Activated naive CD4-positive, alpha-beta T cell treated with anti-CD3 and anti-CD28 coated beads, Interleukin-2, amount 50 U/mL, for 16 hours (primary cell): ENCODE results near the gene PPP6R3.
A peak's percentile ranks its signal among the peaks of the same experiment; 100 is the strongest.
"Not testable (repeated sequence)": the region's sequence is repeated elsewhere in the genome, so short reads cannot be mapped to it uniquely, and the experiment has no call there.

Experiments used
- DNase-seq: peaks from one replicate; pipeline ENCODE4 v3.0.0-alpha.2; 2020

Gene PPP6R3

GRCh38 chr11:68457898-68458249 lies 2.7 kb upstream of the PPP6R3 start:
- DNase-seq: no peak

GRCh38 chr11:68458340-68458739 lies 2.2 kb upstream of the PPP6R3 start:
- DNase-seq: not testable (repeated sequence)

- DNase-seq: peak; percentile 96
These were observed 439 bp upstream of the PPP6R3 start for GRCh38 chr11:68459886-68460740.

- DNase-seq: no peak
These were observed 994 bp downstream of the PPP6R3 start for GRCh38 chr11:68461575-68461917.

GRCh38 chr11:68463714-68464113 lies 3.2 kb downstream of the PPP6R3 start:
- no peak for DNase-seq

GRCh38 chr11:68467201-68467834 lies 6.8 kb downstream of the PPP6R3 start:
- no peak for DNase-seq

GRCh38 chr11:68468217-68468828 lies 7.8 kb downstream of the PPP6R3 start:
- DNase-seq: no peak

GRCh38 chr11:68469122-68469521 lies 8.6 kb downstream of the PPP6R3 start:
- DNase-seq: no peak

GRCh38 chr11:68469642-68470041 lies 9.1 kb downstream of the PPP6R3 start:
- DNase-seq: no peak

GRCh38 chr11:68470304-68470811 lies 9.8 kb downstream of the PPP6R3 start:
- no peak for DNase-seq

GRCh38 chr11:68471360-68472340 lies 11.1 kb downstream of the PPP6R3 start:
- no peak for DNase-seq

- no peak for DNase-seq
These were observed 12.2 kb downstream of the PPP6R3 start for GRCh38 chr11:68472778-68473177.

GRCh38 chr11:68473693-68474092 lies 13.1 kb downstream of the PPP6R3 start:
- DNase-seq: no peak

- not testable (repeated sequence) for DNase-seq
These were observed 15.1 kb downstream of the PPP6R3 start for GRCh38 chr11:68475626-68476025.

- no peak for DNase-seq
These were observed 18.8 kb downstream of the PPP6R3 start for GRCh38 chr11:68479390-68479789.

- DNase-seq: no peak
These were observed 19.6 kb downstream of the PPP6R3 start for GRCh38 chr11:68480193-68480592.

GRCh38 chr11:68480852-68481510 lies 20.4 kb downstream of the PPP6R3 start:
- DNase-seq: no peak

- no peak for DNase-seq
These were observed 21.2 kb downstream of the PPP6R3 start for GRCh38 chr11:68481579-68482240.

- DNase-seq: no peak
These were observed 28.1 kb downstream of the PPP6R3 start for GRCh38 chr11:68488623-68489022.

- DNase-seq: no peak
These were observed 34.7 kb downstream of the PPP6R3 start for GRCh38 chr11:68495220-68495729.

GRCh38 chr11:68495872-68496271 lies 35.3 kb downstream of the PPP6R3 start:
- DNase-seq: no peak
